Stimulated activated CD8-positive, alpha-beta memory T cell treated with anti-CD3 and anti-CD28 coated beads, Interleukin-7, amount 100 ng/mL, for 1 hour (primary cell): ENCODE data around the gene CCDC171.

ENCODE experiments used
- DNase-seq, 2 donors: peaks; one replicate each; pipeline ENCODE4 v3.0.0-alpha.2; 2020; ENCODE audit warnings: low read depth in 2 of 2

Gene CCDC171

DNA sequence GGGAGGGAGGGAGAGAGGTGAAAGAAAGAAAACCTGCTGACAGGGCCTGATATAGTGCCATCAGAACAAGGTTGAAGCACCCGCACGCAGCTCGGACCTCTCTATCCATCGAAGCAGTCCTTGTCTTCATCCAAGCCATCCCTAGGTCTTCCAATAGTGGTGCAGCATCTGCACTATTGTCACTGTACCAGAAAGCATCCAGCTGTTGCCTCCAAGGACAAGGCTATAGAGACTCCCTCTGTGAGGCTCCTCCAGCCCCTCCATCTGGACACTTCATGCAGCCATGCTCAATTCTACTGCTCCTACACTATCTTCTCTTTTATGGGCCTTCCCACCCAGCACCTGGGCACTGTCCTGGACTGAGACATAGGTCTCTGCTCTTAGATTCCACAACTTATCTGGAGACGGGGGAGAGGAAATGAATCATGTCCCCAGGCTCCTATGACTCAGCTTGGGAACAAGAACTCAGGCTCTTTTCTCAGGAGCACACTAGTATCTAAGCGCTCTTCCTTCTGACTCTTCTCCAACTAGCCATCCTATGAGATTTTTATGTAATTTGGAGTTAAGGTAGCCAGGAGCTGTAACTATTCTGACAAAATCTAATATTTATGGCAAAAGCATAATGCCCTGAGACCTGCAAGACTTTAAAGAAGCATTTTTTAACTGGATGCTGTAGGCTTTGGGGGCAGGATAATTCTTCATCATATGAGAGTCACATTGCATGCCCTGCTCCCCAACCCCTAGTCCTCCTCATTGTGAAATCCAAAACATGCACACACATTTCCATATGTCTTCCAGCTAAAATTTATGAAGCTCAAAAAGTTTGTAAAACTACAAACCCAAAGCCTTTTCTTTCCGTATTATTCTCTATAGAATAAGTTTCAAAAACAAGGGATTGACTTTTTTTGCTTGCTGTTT, 446.8 kb downstream of the CCDC171 start:
- DNase-seq, result no peak

GRCh38 chr9:16000811-16001210, 448.0 kb downstream of the CCDC171 start:
- DNase-seq, result no peak

- DNase-seq, result no peak
Observed at GRCh38 chr9:16001856-16002255, 449.0 kb downstream of the CCDC171 start.

DNA sequence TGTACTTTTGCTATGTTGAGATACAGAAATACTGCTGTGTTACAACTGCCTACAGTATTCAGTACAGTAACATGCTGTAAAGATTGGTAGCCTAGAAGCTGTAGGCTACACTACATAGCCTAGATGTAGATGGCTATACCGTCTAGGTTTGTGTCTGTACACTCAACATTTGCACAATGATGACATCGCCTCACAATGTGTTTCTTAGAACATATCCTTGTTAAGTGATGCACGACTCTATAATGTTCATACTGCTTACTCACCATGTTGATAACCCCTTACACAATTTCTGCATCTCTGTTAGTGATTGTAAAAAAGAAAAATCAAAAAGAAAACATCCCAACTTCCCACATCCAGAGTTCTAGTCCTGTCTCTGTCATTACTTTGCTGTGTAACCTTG, 450.0 kb downstream of the CCDC171 start:
- no peak for DNase-seq

GRCh38 chr9:16003785-16004184, 450.9 kb downstream of the CCDC171 start:
- DNase-seq, result no peak

- DNase-seq, result no peak
Observed at GRCh38 chr9:16004613-16005012, 451.8 kb downstream of the CCDC171 start.

DNA sequence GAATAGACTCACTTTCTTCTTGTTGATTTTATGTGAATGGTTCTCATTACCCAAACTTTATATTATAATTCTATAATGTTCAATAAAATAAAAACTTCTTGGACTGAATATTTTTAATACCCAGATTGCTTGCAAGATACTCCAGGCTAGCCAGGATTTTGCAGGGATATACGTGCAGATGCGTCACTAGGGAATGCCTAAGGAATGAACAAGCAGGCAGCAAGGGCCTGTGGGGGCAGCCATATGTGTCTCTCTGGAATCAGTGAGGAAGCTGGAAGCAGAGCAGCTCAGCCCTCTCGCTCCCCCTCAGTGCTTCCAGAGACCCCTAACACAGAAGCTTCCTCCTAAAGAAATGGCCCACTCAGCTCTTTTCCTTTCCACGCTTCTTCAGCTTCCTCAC, 457.4 kb downstream of the CCDC171 start:
- no peak for DNase-seq

DNA sequence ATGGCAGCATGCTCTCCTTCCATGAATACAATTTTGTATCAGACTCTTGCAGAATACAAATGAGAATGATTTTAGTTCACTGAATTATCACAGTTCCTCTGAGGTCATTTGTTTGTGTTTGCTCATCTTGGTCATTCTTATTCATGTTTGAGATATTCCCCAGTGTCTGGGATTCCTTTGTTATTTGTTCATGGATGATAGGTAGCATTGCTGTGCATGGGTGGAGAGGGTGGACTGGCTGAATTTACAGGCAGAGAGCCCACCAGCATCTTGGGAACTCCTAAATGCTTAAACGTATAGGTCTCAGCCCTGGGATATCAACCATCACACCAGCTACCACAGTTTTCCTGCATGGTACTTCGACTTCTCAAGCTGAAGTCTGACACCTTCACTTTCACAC, 459.8 kb downstream of the CCDC171 start:
- DNase-seq, result no peak

GRCh38 chr9:16013366-16013765, 460.5 kb downstream of the CCDC171 start:
- DNase-seq, result no peak

DNA sequence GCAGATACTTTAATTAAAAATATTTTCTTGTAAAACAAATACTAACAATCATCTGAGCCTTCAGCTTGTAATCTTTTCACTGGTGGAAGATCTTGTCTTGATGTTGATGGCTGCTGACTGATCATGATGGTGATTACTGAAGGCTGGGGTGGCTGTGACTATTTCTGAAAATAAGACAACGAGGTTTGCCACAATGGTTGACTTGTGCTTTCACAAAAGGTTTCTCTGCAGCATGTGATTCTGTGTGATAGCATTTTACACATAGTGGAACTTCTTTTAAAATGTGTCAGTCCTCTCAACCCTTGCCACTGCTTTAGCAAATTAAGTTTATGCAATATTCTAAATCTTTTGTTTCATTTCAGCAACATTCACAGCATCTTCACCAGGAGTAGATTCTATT, 461.0 kb downstream of the CCDC171 start:
- no peak for DNase-seq

GRCh38 chr9:16022228-16022627, 469.4 kb downstream of the CCDC171 start:
- DNase-seq, result no peak

DNA sequence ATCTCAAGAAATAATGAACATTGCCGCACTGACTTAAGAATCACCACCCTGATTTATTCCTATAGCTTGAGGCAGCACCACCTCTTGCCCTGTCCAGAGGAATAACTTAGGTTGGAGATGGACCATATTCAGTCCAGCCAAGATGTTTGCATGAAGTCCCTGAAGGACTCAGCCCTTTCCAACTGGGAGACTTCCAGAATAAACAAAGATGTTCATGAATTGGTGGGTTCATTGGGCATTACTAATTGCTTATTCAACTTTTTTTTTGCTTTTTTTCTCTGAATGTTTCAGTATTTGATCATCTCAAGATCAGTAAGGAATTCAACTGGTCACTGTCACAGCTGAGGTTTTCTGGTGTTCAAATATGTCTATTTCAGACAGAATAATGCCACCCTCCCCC, 470.6 kb downstream of the CCDC171 start:
- DNase-seq, result no peak
